Measurements from ENCODE around the gene FAF1.

Gene FAF1

DNA sequence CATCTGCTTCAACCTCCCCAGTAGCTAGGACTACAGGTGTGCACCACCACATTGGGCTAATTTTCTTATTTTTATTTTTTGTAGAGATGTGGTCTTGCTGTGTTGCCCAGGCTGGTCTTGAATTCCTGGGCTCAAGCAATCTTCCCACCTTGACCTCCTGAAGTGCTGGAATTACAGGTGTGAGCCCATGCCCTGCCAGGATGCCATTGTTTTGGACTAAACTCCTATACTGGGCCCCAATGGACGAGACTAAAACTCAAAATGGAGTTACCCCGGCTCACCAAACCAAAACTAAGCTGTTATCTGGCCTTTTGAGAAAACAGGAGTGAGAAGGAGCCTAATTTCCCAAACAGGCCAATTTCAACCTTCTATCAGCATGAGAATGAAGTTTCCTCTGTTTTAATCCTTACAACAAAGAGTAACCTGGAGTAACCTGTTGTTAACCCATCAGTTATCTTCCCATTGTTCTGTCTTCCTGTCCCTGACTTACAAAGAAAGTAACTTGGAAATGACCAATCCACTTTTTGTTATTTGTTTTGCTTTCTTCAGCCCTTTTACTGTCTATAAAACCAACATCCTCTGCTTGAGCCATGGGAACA, 566.4 kb downstream of the FAF1 start:
- TF ChIP-seq, protein P1, sequence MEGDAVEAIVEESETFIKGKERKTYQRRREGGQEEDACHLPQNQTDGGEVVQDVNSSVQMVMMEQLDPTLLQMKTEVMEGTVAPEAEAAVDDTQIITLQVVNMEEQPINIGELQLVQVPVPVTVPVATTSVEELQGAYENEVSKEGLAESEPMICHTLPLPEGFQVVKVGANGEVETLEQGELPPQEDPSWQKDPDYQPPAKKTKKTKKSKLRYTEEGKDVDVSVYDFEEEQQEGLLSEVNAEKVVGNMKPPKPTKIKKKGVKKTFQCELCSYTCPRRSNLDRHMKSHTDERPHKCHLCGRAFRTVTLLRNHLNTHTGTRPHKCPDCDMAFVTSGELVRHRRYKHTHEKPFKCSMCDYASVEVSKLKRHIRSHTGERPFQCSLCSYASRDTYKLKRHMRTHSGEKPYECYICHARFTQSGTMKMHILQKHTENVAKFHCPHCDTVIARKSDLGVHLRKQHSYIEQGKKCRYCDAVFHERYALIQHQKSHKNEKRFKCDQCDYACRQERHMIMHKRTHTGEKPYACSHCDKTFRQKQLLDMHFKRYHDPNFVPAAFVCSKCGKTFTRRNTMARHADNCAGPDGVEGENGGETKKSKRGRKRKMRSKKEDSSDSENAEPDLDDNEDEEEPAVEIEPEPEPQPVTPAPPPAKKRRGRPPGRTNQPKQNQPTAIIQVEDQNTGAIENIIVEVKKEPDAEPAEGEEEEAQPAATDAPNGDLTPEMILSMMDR (IDR thresholded peaks at IDR 0.05; ENCODE audit: insufficient read depth, low read length, poor library complexity, severe bottlenecking), result no peak
- no peak for DNase-seq (ENCODE audit: extremely low read depth, insufficient read length)
- Histone ChIP-seq H3K27me3 (replicated peaks; ENCODE audit: control insufficient read depth, insufficient read depth, low read length) (no peaks in the 10 kb centered on the region), H3K4me3 (replicated peaks; ENCODE audit: low read depth, low read length) (no peak overlapping the region), H3K36me3 (ENCODE audit: control insufficient read depth, insufficient read depth, low read length) (no peaks in the 10 kb centered on the region)
